ENCODE data around the gene C19orf47. TPM values are rescaled to one million over a fixed set of nuclear protein-coding genes. Genes with fewer than 3 reads are reported as not detected.

The C19orf47 gene
- total and polyA plus RNA-seq, 2 donors (not counting 3 experiments of a cell fraction or from before 2014, with no cell fraction given), result 16.4 to 27.0 TPM

DNA sequence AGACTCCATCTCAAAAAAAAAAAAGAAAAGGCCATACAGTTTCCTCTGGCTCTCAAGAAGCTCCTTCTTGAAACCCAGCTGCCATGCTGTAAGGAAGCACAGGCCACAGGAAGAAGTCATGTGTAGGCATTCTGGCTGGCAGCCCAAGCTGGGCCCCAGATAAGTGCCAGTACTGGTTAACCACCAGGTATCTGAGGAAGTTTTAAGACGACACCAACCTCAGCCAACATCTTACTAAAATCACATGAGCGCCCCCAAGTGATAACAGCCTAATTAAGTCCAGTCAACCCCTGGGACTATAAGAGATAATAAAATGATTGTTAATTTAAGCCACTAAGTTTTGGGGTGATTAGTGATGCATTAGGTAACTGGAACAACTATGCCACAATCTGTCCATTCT, 35.7 kb downstream of the C19orf47 start:
- H3K4me1 ChIP-seq (ENCODE audit: control insufficient read depth, extremely low read depth, insufficient read depth, low read length), result no peaks in the 10 kb centered on the region
- intact Hi-C loops (cut with micrococcal nuclease), result no loop called here
- H3K79me2 ChIP-seq (ENCODE audit: control insufficient read depth, insufficient read depth, low read length), result no peaks in the 10 kb centered on the region
- CTCF ChIA-PET, result no interaction called here
- no peak overlapping the region for H3K4me3 ChIP-seq (replicated peaks in 1 of 3; ENCODE audit: insufficient read depth in 1 of 3, low read depth in 1 of 3, low read length in 3 of 3)
- H4K20me1 ChIP-seq (replicated peaks; ENCODE audit: control insufficient read depth, extremely low read depth, insufficient read depth, low read length), result no peaks in the 10 kb centered on the region
- H3K36me3 ChIP-seq (ENCODE audit: control insufficient read depth in 2 of 2, extremely low read depth in 1 of 2, insufficient read depth in 2 of 2, low read length in 2 of 2), result no peaks in the 10 kb centered on the region
- TF ChIP-seq POLR2AphosphoS5 (IDR thresholded peaks at IDR 0.05; ENCODE audit: insufficient read depth, low read depth, low read length) (no peak), MYC (IDR thresholded peaks at IDR 0.05; ENCODE audit: low read depth, low read length) (no peak)
- TF ChIP-seq, protein P1, sequence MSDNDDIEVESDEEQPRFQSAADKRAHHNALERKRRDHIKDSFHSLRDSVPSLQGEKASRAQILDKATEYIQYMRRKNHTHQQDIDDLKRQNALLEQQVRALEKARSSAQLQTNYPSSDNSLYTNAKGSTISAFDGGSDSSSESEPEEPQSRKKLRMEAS (IDR thresholded peaks at IDR 0.05; ENCODE audit: insufficient read depth, insufficient read length), result no peak
- no peak for DNase-seq (ENCODE audit: low read depth, low spot score)
- no TSS peak for BruUV-seq (replicated peaks)
- no peak for FAIRE-seq
- no peak overlapping the region for H3K4me2 ChIP-seq (ENCODE audit: insufficient read depth, low read length)
- no peak overlapping the region for H3K9ac ChIP-seq (replicated peaks; ENCODE audit: extremely low read depth, insufficient read depth, low read length)
- no peaks in the 10 kb centered on the region for H3K27me3 ChIP-seq (ENCODE audit: control insufficient read depth in 2 of 2, insufficient read depth in 2 of 2, low read length in 2 of 2)
- POLR2A ChIA-PET, result no interaction called here
- dilution Hi-C loops (cut with MboI; ENCODE audit: extremely low pct_ligation_motif_present, low sequenced_read_pairs), result no loop called here
- H3K9me1 ChIP-seq (replicated peaks; ENCODE audit: control insufficient read depth, extremely low read depth, insufficient read depth, low read length), result no peaks in the 10 kb centered on the region
- H3K27ac ChIP-seq (ENCODE audit: insufficient read depth, low read depth, low read length), result no peak overlapping the region
- no peaks in the 10 kb centered on the region for H3K9me3 ChIP-seq (replicated peaks; ENCODE audit: control insufficient read depth, insufficient read depth, low read length)
- no peak overlapping the region for H2AFZ ChIP-seq (ENCODE audit: low read depth, low read length)

DNA sequence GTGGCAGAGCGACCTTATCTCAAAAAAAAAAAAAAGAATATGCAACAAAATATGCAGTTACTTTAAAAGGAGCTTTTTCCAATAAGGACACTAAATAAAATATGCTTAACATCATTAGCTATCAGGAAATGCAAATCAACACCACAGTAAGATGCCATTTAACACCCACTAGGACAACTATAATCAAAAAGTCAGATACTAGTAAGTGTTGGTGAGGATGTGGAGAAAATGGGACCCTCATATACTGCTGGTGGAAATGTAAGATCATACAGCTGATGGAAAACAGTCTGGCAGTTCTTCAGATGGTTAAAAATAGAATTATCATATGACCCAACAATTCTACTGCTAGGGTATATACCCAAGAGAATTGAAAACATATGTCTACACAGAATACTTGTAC, 38.5 kb downstream of the C19orf47 start:
- no peak for FAIRE-seq
- Histone ChIP-seq H3K36me3 (ENCODE audit: control insufficient read depth in 2 of 2, extremely low read depth in 1 of 2, insufficient read depth in 2 of 2, low read length in 2 of 2) (no peaks in the 10 kb centered on the region), H3K4me3 (replicated peaks in 1 of 3; ENCODE audit: insufficient read depth in 1 of 3, low read depth in 1 of 3, low read length in 3 of 3) (no peak overlapping the region), H4K20me1 (replicated peaks; ENCODE audit: control insufficient read depth, extremely low read depth, insufficient read depth, low read length) (no peaks in the 10 kb centered on the region), H3K9me3 (replicated peaks; ENCODE audit: control insufficient read depth, insufficient read depth, low read length) (no peaks in the 10 kb centered on the region), H3K4me1 (ENCODE audit: control insufficient read depth, extremely low read depth, insufficient read depth, low read length) (no peaks in the 10 kb centered on the region), H3K27ac (ENCODE audit: insufficient read depth, low read depth, low read length) (no peak overlapping the region), H3K9ac (replicated peaks; ENCODE audit: extremely low read depth, insufficient read depth, low read length) (no peak overlapping the region), H2AFZ (ENCODE audit: low read depth, low read length) (no peak overlapping the region), H3K9me1 (replicated peaks; ENCODE audit: control insufficient read depth, extremely low read depth, insufficient read depth, low read length) (no peaks in the 10 kb centered on the region), H3K27me3 (ENCODE audit: control insufficient read depth in 2 of 2, insufficient read depth in 2 of 2, low read length in 2 of 2) (no peaks in the 10 kb centered on the region), H3K79me2 (ENCODE audit: control insufficient read depth, insufficient read depth, low read length) (no peaks in the 10 kb centered on the region), H3K4me2 (ENCODE audit: insufficient read depth, low read length) (no peak overlapping the region)
- dilution Hi-C loops (cut with MboI; ENCODE audit: extremely low pct_ligation_motif_present, low sequenced_read_pairs), result no loop called here
- ChIA-PET CTCF (interaction anchor here (1.2 kb wide), 1 partner anchor 111 kb away, joined by 3 read pairs; no protein-coding TSS in a partner anchor), POLR2A (no interaction called here)
- intact Hi-C loops (cut with micrococcal nuclease), result no loop called here
- BruUV-seq (replicated peaks), result no TSS peak
- DNase-seq (ENCODE audit: low read depth, low spot score), result no peak
- TF ChIP-seq EZH2 (IDR thresholded peaks at IDR 0.05; ENCODE audit: borderline replicate concordance, low read depth, low read length, severe bottlenecking), result no peak
- TF ChIP-seq, protein P1 (IDR thresholded peaks at IDR 0.05; ENCODE audit: insufficient read depth, insufficient read length), result no peak
- TF ChIP-seq POLR2A (IDR thresholded peaks at IDR 0.05; ENCODE audit: low read depth, low read length), result no peak
- TF ChIP-seq FOS (IDR thresholded peaks at IDR 0.05; ENCODE audit: borderline replicate concordance, insufficient read depth, low read length), result no peak
- TF ChIP-seq POLR2AphosphoS5 (IDR thresholded peaks at IDR 0.05; ENCODE audit: insufficient read depth, low read depth, low read length), result no peak
- TF ChIP-seq JUN (IDR thresholded peaks at IDR 0.05; ENCODE audit: borderline replicate concordance, insufficient read depth, insufficient read length, low read depth), result no peak
- no peak for TF ChIP-seq GATA2 (IDR thresholded peaks at IDR 0.05; ENCODE audit: insufficient read depth, insufficient read length, low read depth, low read length)
- TF ChIP-seq, protein P2, sequence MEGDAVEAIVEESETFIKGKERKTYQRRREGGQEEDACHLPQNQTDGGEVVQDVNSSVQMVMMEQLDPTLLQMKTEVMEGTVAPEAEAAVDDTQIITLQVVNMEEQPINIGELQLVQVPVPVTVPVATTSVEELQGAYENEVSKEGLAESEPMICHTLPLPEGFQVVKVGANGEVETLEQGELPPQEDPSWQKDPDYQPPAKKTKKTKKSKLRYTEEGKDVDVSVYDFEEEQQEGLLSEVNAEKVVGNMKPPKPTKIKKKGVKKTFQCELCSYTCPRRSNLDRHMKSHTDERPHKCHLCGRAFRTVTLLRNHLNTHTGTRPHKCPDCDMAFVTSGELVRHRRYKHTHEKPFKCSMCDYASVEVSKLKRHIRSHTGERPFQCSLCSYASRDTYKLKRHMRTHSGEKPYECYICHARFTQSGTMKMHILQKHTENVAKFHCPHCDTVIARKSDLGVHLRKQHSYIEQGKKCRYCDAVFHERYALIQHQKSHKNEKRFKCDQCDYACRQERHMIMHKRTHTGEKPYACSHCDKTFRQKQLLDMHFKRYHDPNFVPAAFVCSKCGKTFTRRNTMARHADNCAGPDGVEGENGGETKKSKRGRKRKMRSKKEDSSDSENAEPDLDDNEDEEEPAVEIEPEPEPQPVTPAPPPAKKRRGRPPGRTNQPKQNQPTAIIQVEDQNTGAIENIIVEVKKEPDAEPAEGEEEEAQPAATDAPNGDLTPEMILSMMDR (IDR thresholded peaks at IDR 0.05; ENCODE audit: extremely low read depth in 1 of 2, insufficient read depth in 1 of 2, low read depth in 1 of 2, low read length in 2 of 2), result no peak
- no peak for TF ChIP-seq MYC (IDR thresholded peaks at IDR 0.05; ENCODE audit: low read depth, low read length)

All from endothelial cell of umbilical vein (primary cell).